SK-MEL-5 (cell line): ENCODE results near the gene FGGY. TPM values are rescaled to one million over a fixed set of nuclear protein-coding genes. Genes with fewer than 3 reads are reported as not detected.

Source experiments
- DNase-seq: peaks from one replicate; pipeline ENCODE4 v3.0.0-alpha.2; 2016; ENCODE audit warnings: low read depth, low spot score
- in situ Hi-C: cut with HindIII; loops from 2 replicates; pipeline ENCODE4 v1.10.0; 2016; ENCODE audit warnings: low sequenced_read_pairs, high pct_unique_total_duplicates, low pct_unique_long_range_greater_than_20kb
- total RNA-seq: library from RNA; depleted of rRNA; stranded (reverse); fragments of >200 nt; shearing (Covaris generic); gene quantifications from 2 replicates; pipeline ENCODE4 v1.2.3, GENCODE V29; 2014

Gene FGGY
- total RNA-seq, 1 experiment from 2014 or later: 12.0 TPM

GRCh38 chr1:59671953-59672305 is 375.0 kb downstream of the FGGY start:
- in situ Hi-C loops: no loop called here

GRCh38 chr1:59672851-59673572 is 376.1 kb downstream of the FGGY start:
- in situ Hi-C loops: no loop called here
- no peak for DNase-seq

More at GRCh38 chr1:59671953-59672305, 375.0 kb downstream of the FGGY start:
- no peak for DNase-seq

- in situ Hi-C loops: no loop called here
- no peak for DNase-seq
These were observed 376.9 kb downstream of the FGGY start for GRCh38 chr1:59673573-59674450.

GRCh38 chr1:59674595-59674994 is 377.7 kb downstream of the FGGY start:
- in situ Hi-C loops: no loop called here
- peak; percentile 34 for DNase-seq

- no peak for DNase-seq
- in situ Hi-C loops: no loop called here
These were observed 379.0 kb downstream of the FGGY start for GRCh38 chr1:59675936-59676335.

GRCh38 chr1:59678040-59678439 is 381.1 kb downstream of the FGGY start:
- in situ Hi-C loops: no loop called here
- no peak for DNase-seq

- in situ Hi-C loops: no loop called here
- peak; percentile 34 for DNase-seq
These were observed 381.8 kb downstream of the FGGY start for GRCh38 chr1:59678493-59679228.

- in situ Hi-C loops: no loop called here
- DNase-seq: no peak
These were observed 383.1 kb downstream of the FGGY start for GRCh38 chr1:59680044-59680443.

GRCh38 chr1:59682396-59683080 is 385.6 kb downstream of the FGGY start:
- DNase-seq: no peak
- in situ Hi-C loops: no loop called here

- no peak for DNase-seq
These were observed 386.3 kb downstream of the FGGY start for GRCh38 chr1:59683197-59683596.

GRCh38 chr1:59684698-59685097 is 387.8 kb downstream of the FGGY start:
- DNase-seq: no peak
- in situ Hi-C loops: no loop called here

More at GRCh38 chr1:59683197-59683596, 386.3 kb downstream of the FGGY start:
- in situ Hi-C loops: no loop called here

- in situ Hi-C loops: no loop called here
- DNase-seq: no peak
These were observed 388.2 kb downstream of the FGGY start for GRCh38 chr1:59685101-59685500.

- DNase-seq: no peak
- in situ Hi-C loops: no loop called here
These were observed 388.8 kb downstream of the FGGY start for GRCh38 chr1:59685666-59686065.

GRCh38 chr1:59686170-59686569 is 389.3 kb downstream of the FGGY start:
- no peak for DNase-seq
- in situ Hi-C loops: no loop called here

GRCh38 chr1:59686574-59686973 is 389.7 kb downstream of the FGGY start:
- in situ Hi-C loops: no loop called here
- no peak for DNase-seq

GRCh38 chr1:59687081-59687480 is 390.2 kb downstream of the FGGY start:
- no peak for DNase-seq
- in situ Hi-C loops: no loop called here

- DNase-seq: no peak
- in situ Hi-C loops: no loop called here
These were observed 392.1 kb downstream of the FGGY start for GRCh38 chr1:59688976-59689375.

GRCh38 chr1:59689730-59690129 is 392.8 kb downstream of the FGGY start:
- DNase-seq: no peak
- in situ Hi-C loops: no loop called here
